Upper lobe of right lung (tissue), 1 donor: ENCODE data around the gene PPIB. TPM values are rescaled to one million over a fixed set of nuclear protein-coding genes. Genes with fewer than 3 reads are reported as not detected.

Experiments used
- total RNA-seq: library from RNA; stranded (reverse); fragmentation: NEBNext Ultra II Directional; extraction: Animal tissue kit (Norgen Biotek cat#: 25700); gene quantifications from one replicate; pipeline ENCODE4 v1.2.1, GENCODE V29; 2021
- donor health status: DM: no; HTN: yes; CAD: no; lungs with severe emphysema.

Gene PPIB
- total RNA-seq, 1 donor from 2014 or later = 389 TPM

Other genes starting within 250 kb of the PPIB start
- gene DAPK2, start 116.5 kb downstream of the PPIB start, total RNA-seq = 73.3 TPM
- gene CIAO2A, start 69.2 kb downstream of the PPIB start, total RNA-seq = 54.9 TPM
- 162 TPM for gene SNX1, start 67.0 kb downstream of the PPIB start, total RNA-seq
- 28.3 TPM for gene SNX22, start 11.3 kb downstream of the PPIB start, total RNA-seq
- gene CSNK1G1, start 193.2 kb upstream of the PPIB start, total RNA-seq = 19.8 TPM
- gene PCLAF, start 218.4 kb upstream of the PPIB start, total RNA-seq = 2.8 TPM
- gene TRIP4, start 224.8 kb upstream of the PPIB start, total RNA-seq = 27.5 TPM